Measurements from ENCODE around the gene SLC34A1.
A peak's percentile ranks its signal among the peaks of the same experiment; 100 is the strongest.

Gene SLC34A1

GRCh38 chr5:177355868-177356168 lies 28.4 kb upstream of the SLC34A1 start:
- TF ChIP-seq CTCF (IDR thresholded peaks at IDR 0.05; ENCODE audit: low read length) (no peak), EZH2 (optimal IDR thresholded peaks at IDR 0.05; ENCODE audit: low read depth, low read length) (no peak), EZH2phosphoT487 (IDR thresholded peaks at IDR 0.05; ENCODE audit: low read length) (no peak)
- Histone ChIP-seq H3K9me2 (replicated peaks; ENCODE audit: insufficient read depth, low read length) (no peaks in the 10 kb centered on the region), H3K9me3 (replicated peaks; ENCODE audit: insufficient read depth, low read length) (no peaks in the 10 kb centered on the region), H3K4me1 (ENCODE audit: low read length) (peaks cover 37% of the 10 kb centered on the region), H3K4me3 (ENCODE audit: low read length) (no peak overlapping the region), H3K27ac (ENCODE audit: low read length) (no peak overlapping the region), H3K4me2 (ENCODE audit: low read depth, low read length) (no peak overlapping the region), H3F3A (ENCODE audit: insufficient read depth, low read length) (peaks cover 7% of the 10 kb centered on the region; the same call in 1 of the 2 replicates), H3K27me3 (replicated peaks; ENCODE audit: insufficient read depth, low read length) (no peaks in the 10 kb centered on the region), H3K9ac (ENCODE audit: low read length) (no peak overlapping the region), H3K36me3 (replicated peaks; ENCODE audit: insufficient read depth, low read length) (no peaks in the 10 kb centered on the region), H2AFZ (ENCODE audit: low read length) (no peak overlapping the region), H4K20me1 (ENCODE audit: insufficient read depth, low read length) (no peaks in the 10 kb centered on the region), H3K79me2 (ENCODE audit: low read length) (peaks cover 35% of the 10 kb centered on the region)
- DNase-seq = no peak

GRCh38 chr5:177356746-177357145 lies 27.5 kb upstream of the SLC34A1 start:
- Histone ChIP-seq H3K9me3 (replicated peaks; ENCODE audit: insufficient read depth, low read length) (no peaks in the 10 kb centered on the region), H3K27me3 (replicated peaks; ENCODE audit: insufficient read depth, low read length) (no peaks in the 10 kb centered on the region), H4K20me1 (ENCODE audit: insufficient read depth, low read length) (no peaks in the 10 kb centered on the region), H3K36me3 (replicated peaks; ENCODE audit: insufficient read depth, low read length) (no peaks in the 10 kb centered on the region), H3K9ac (ENCODE audit: low read length) (0 out of 2 replicates have a peak overlapping the region, but pooled peaks have one; percentile 94), H2AFZ (ENCODE audit: low read length) (peak overlapping the region; percentile 79; the same call in 1 of the 2 replicates), H3K27ac (ENCODE audit: low read length) (peak overlapping the region; percentile 92; the same call in 1 of the 2 replicates), H3F3A (ENCODE audit: insufficient read depth, low read length) (peaks cover 6% of the 10 kb centered on the region; the same call in 1 of the 2 replicates), H3K4me3 (ENCODE audit: low read length) (no peak overlapping the region), H3K79me2 (ENCODE audit: low read length) (peaks cover 34% of the 10 kb centered on the region), H3K9me2 (replicated peaks; ENCODE audit: insufficient read depth, low read length) (no peaks in the 10 kb centered on the region), H3K4me2 (ENCODE audit: low read depth, low read length) (peak overlapping the region; percentile 91; the same call in 1 of the 2 replicates), H3K4me1 (ENCODE audit: low read length) (peaks cover 46% of the 10 kb centered on the region)
- TF ChIP-seq EZH2 (optimal IDR thresholded peaks at IDR 0.05; ENCODE audit: low read depth, low read length) (no peak), EZH2phosphoT487 (IDR thresholded peaks at IDR 0.05; ENCODE audit: low read length) (no peak), CTCF (IDR thresholded peaks at IDR 0.05; ENCODE audit: low read length) (no peak)
- no peak for DNase-seq

GRCh38 chr5:177357146-177357458 lies 27.1 kb upstream of the SLC34A1 start:
- TF ChIP-seq EZH2 (optimal IDR thresholded peaks at IDR 0.05; ENCODE audit: low read depth, low read length) (no peak), CTCF (IDR thresholded peaks at IDR 0.05; ENCODE audit: low read length) (no peak), EZH2phosphoT487 (IDR thresholded peaks at IDR 0.05; ENCODE audit: low read length) (no peak)
- Histone ChIP-seq H3F3A (ENCODE audit: insufficient read depth, low read length) (peaks cover 9% of the 10 kb centered on the region; the same call in 1 of the 2 replicates), H3K27me3 (replicated peaks; ENCODE audit: insufficient read depth, low read length) (no peaks in the 10 kb centered on the region), H2AFZ (ENCODE audit: low read length) (peak overlapping the region; percentile 79), H3K4me3 (ENCODE audit: low read length) (peak overlapping the region; percentile 97), H3K9ac (ENCODE audit: low read length) (peak overlapping the region; percentile 94; the same call in 1 of the 2 replicates), H3K9me3 (replicated peaks; ENCODE audit: insufficient read depth, low read length) (no peaks in the 10 kb centered on the region), H4K20me1 (ENCODE audit: insufficient read depth, low read length) (no peaks in the 10 kb centered on the region), H3K9me2 (replicated peaks; ENCODE audit: insufficient read depth, low read length) (no peaks in the 10 kb centered on the region), H3K79me2 (ENCODE audit: low read length) (peaks cover 35% of the 10 kb centered on the region), H3K4me1 (ENCODE audit: low read length) (peaks cover 50% of the 10 kb centered on the region), H3K36me3 (replicated peaks; ENCODE audit: insufficient read depth, low read length) (no peaks in the 10 kb centered on the region), H3K4me2 (ENCODE audit: low read depth, low read length) (peak overlapping the region; percentile 91), H3K27ac (ENCODE audit: low read length) (peak overlapping the region; percentile 92; the same call in 1 of the 2 replicates)
- DNase-seq = no peak

Data from MM.1S (cell line).